Mesenchymal stem cell (in vitro differentiated cells and primary cell): ENCODE results near the gene BRCA1.
"Not testable (repeated sequence)": the region's sequence is repeated elsewhere in the genome, so short reads cannot be mapped to it uniquely, and the experiment has no call there.

Experiments
- DNase-seq: peaks from one replicate; pipeline ENCODE4 v3.0.0-alpha.2; 2013
- H2AFZ ChIP-seq: one replicate; pipeline ENCODE4 v1.6.1; 2013; ENCODE audit warnings: low read depth, mild to moderate bottlenecking, control low read depth, inconsistent platforms, low read length, moderate library complexity
- H2AK5ac ChIP-seq: 2 replicates; pipeline ENCODE4 v1.6.1; 2013; ENCODE audit warnings: low read length, moderate library complexity, mild to moderate bottlenecking, inconsistent platforms; ENCODE audit not compliant: severe bottlenecking
- H2BK120ac ChIP-seq: one replicate; pipeline ENCODE4 v1.6.1; 2013; ENCODE audit warnings: low read depth, mild to moderate bottlenecking, inconsistent platforms, low read length, moderate library complexity
- H2BK12ac ChIP-seq, 2 experiments: one replicate each; pipeline ENCODE4 v1.6.1; 2013; ENCODE audit warnings: inconsistent platforms in 2 of 2, low read length in 2 of 2, mild to moderate bottlenecking in 2 of 2, moderate library complexity in 2 of 2, control low read depth in 1 of 2
- H2BK15ac ChIP-seq: one replicate; pipeline ENCODE4 v1.6.1; 2013; ENCODE audit warnings: mild to moderate bottlenecking, low read depth, inconsistent platforms; ENCODE audit not compliant: poor library complexity, severe bottlenecking
- H2BK5ac ChIP-seq: 2 replicates; pipeline ENCODE4 v1.6.1; 2013; ENCODE audit warnings: low read depth, mild to moderate bottlenecking, low read length, control low read depth, inconsistent platforms; ENCODE audit not compliant: poor library complexity, severe bottlenecking
- H3K14ac ChIP-seq, 2 experiments: one replicate each; pipeline ENCODE4 v1.6.1; 2013; ENCODE audit warnings: inconsistent platforms in 2 of 2, low read length in 2 of 2, control low read depth in 1 of 2, mild to moderate bottlenecking in 1 of 2, moderate library complexity in 1 of 2
- H3K18ac ChIP-seq, 2 experiments: one replicate each; pipeline ENCODE4 v1.6.1; 2013; ENCODE audit warnings: inconsistent platforms in 2 of 2, low read length in 2 of 2, control low read depth in 1 of 2, low read depth in 1 of 2, mild to moderate bottlenecking in 1 of 2
- H3K23ac ChIP-seq, 2 experiments: one replicate each; pipeline ENCODE4 v1.6.1; 2013; ENCODE audit warnings: inconsistent platforms in 2 of 2, low read length in 2 of 2, mild to moderate bottlenecking in 2 of 2, moderate library complexity in 2 of 2, control low read depth in 1 of 2
- H3K27ac ChIP-seq: 2 replicates; pipeline ENCODE4 v1.5.1; 2013; ENCODE audit warnings: mild to moderate bottlenecking, moderate library complexity, low read length, control low read depth, inconsistent platforms; ENCODE audit not compliant: poor library complexity, severe bottlenecking
- H3K27me3 ChIP-seq, 2 experiments: 2 replicates each; pipeline versions ENCODE4 v1.6.1 to v1.7.0; 2013; ENCODE audit warnings: low read length in 2 of 2, mild to moderate bottlenecking in 2 of 2, moderate library complexity in 2 of 2, control low read depth in 1 of 2, inconsistent platforms in 1 of 2; ENCODE audit not compliant: control insufficient read depth in 1 of 2, insufficient read depth in 1 of 2
- H3K36me3 ChIP-seq, 2 experiments: 2 replicates each; pipeline versions ENCODE4 v1.6.1 to v1.7.0; 2013; ENCODE audit warnings: low read length in 2 of 2, control low read depth in 1 of 2, inconsistent platforms in 1 of 2, low read depth in 1 of 2, mild to moderate bottlenecking in 1 of 2; ENCODE audit not compliant: insufficient read depth in 2 of 2, control insufficient read depth in 1 of 2
- H3K4ac ChIP-seq, 2 experiments: one replicate each; pipeline ENCODE4 v1.6.1; 2013; ENCODE audit warnings: inconsistent platforms in 2 of 2, low read length in 2 of 2, mild to moderate bottlenecking in 2 of 2, moderate library complexity in 2 of 2, control low read depth in 1 of 2, low read depth in 1 of 2
- H3K4me1 ChIP-seq: 2 replicates; pipeline ENCODE4 v1.6.1; 2013; ENCODE audit warnings: low read depth, low read length, control low read depth; ENCODE audit not compliant: control insufficient read depth, insufficient read depth
- H3K4me2 ChIP-seq: 2 replicates; pipeline ENCODE4 v1.6.1; 2013; ENCODE audit warnings: low read length, mild to moderate bottlenecking, inconsistent platforms; ENCODE audit not compliant: poor library complexity, severe bottlenecking
- H3K4me3 ChIP-seq, 2 experiments: 2 replicates each; pipeline versions ENCODE4 v1.5.1 to v1.7.0; 2013; ENCODE audit warnings: low read length in 2 of 2, mild to moderate bottlenecking in 2 of 2, control low read depth in 1 of 2, low read depth in 1 of 2; ENCODE audit not compliant: insufficient read depth in 1 of 2
- H3K79me1 ChIP-seq: replicated peaks from 2 replicates; pipeline ENCODE4 v1.6.1; 2013; ENCODE audit warnings: mild to moderate bottlenecking, control low read depth, low read length, inconsistent platforms; ENCODE audit not compliant: poor library complexity, severe bottlenecking
- H3K9ac ChIP-seq: 2 replicates; pipeline ENCODE4 v1.7.0; 2013; ENCODE audit warnings: mild to moderate bottlenecking, low read length, moderate library complexity
- H3K9me3 ChIP-seq: 2 replicates; pipeline ENCODE4 v1.7.0; 2013; ENCODE audit warnings: mild to moderate bottlenecking, low read length; ENCODE audit not compliant: control insufficient read depth
- H4K8ac ChIP-seq: one replicate; pipeline ENCODE4 v1.6.1; 2013; ENCODE audit warnings: inconsistent platforms, mild to moderate bottlenecking, low read length, moderate library complexity
- H4K91ac ChIP-seq: one replicate; pipeline ENCODE4 v1.6.1; 2013; ENCODE audit warnings: mild to moderate bottlenecking, low read length, inconsistent platforms
- WGBS: methylation state at CpG from one replicate; pipeline ENCODE4 v1.1.7; 2013; ENCODE audit warnings: mixed read lengths; 5-methylcytosine and 5-hydroxymethylcytosine counted together

Gene BRCA1

DNA sequence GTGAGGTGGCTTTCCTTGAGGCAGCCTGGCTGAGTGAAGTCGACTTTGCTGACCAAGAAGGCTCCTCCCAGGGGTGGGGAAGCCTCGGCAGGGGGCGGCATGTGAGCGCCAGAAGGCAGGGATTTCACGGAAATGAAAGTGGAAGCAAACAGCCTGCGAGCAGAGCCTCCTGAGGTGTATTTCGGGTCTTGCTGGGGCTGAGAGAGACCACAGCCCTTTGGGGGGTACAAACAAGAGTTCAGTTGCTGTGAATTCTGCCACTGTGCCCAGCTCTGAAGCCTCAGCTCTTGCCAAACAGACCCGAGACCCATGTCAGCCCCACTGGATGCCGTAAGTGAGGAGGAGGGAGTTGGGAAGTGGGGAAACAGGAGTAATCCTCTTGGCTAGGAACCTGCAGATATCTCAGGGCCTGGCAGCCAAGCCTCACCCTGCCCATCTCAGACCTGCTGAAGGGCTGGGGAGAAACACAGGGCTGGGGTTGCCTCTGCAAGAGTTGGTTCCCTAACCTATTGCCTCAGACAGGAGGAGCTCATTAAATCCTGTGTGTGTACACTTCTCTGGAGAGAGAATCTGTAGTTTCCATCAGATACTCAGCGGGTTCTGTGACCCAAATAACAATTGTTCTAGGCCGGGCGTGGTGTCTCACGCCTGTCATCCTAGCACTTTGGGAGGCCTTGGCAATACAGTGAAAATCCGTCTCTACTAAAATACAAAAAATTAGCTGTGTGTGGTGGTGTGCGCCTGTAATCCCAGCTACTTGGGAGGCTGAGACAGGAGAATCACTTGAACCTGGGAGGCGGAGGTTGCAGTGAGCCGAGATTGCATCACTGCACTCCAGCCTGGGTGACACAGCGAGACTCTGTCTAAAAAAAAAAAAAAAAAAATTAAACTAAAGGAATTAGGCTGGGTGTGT is 118.3 kb downstream of the BRCA1 start, which contains the start of gene IFI35:
Gene IFI35 (plus strand): TSS at position 146 of the 913 bp plus-strand sequence. CDS start 164 bp downstream, at position 310.
- H3K4me1 ChIP-seq: peaks cover 6% of the 10 kb centered on the region
- peak within 1 kb of the TSS; percentile 79 to 88 for H3K18ac ChIP-seq
- peak within 1 kb of the TSS; percentile 73 for H4K91ac ChIP-seq
- DNase-seq: peak; percentile 91
- no peak within 1 kb of the TSS for H2BK15ac ChIP-seq
- H2BK12ac ChIP-seq: peak within 1 kb of the TSS in 1 of 2 experiments; percentile 26
- peak within 1 kb of the TSS; percentile 85 for H3K4me2 ChIP-seq
- H3K36me3 ChIP-seq: peaks cover 27 to 40% of the 10 kb centered on the region in 2 experiments
- H2BK120ac ChIP-seq: no peak within 1 kb of the TSS
- H3K27ac ChIP-seq: peak within 1 kb of the TSS; percentile 93
- WGBS: 49% methylated on average over 16 of the region's 18 CpGs
- peak within 1 kb of the TSS; percentile 98 for H3K9ac ChIP-seq
- peak within 1 kb of the TSS; percentile 16 for H4K8ac ChIP-seq
- H3K79me1 ChIP-seq: peaks cover 3% of the 10 kb centered on the region
- H3K14ac ChIP-seq: peak within 1 kb of the TSS in 1 of 2 experiments; percentile 23
- no peak within 1 kb of the TSS for H2BK5ac ChIP-seq
- H3K9me3 ChIP-seq: no peaks in the 10 kb centered on the region
- no peaks in the 10 kb centered on the region for H3K27me3 ChIP-seq
- H2AFZ ChIP-seq: peak within 1 kb of the TSS; percentile 46
- H3K23ac ChIP-seq: peak within 1 kb of the TSS in 1 of 2 experiments; percentile 48
- peak within 1 kb of the TSS; percentile 9 for H2AK5ac ChIP-seq
- H3K4me3 ChIP-seq: peak within 1 kb of the TSS; percentile 60 to 96
- peak within 1 kb of the TSS; percentile 20 to 30 for H3K4ac ChIP-seq

DNA sequence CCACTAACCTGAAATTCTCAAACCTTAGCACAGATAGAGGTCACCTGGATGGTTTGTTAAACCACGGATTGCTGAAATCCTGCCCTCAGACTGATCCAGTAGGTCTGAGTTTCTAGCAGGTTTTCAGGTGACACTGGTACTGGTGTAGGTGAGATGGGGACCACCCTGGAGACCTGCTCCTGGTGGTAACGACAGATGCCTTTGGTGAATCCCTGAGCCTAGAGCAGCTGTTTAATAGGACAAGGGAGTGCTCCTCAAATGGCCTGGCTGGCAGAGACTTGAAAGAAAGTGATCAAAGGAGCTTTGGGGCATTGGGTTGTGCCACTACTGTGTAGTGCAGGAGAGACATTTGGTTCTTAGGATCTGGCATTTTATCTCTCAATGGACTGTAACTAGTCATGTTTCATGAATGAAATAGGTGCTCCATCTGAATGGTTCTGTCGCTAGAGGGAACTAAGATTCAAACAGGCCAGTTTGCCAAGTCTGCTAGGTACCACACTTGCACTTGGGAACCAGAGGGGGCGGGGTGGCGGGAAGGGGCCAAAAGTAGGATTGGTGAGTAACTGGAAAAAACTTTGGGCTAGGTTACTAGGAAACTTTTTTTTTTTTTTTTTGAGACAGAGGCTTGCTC is 121.5 kb downstream of the BRCA1 start:
- Histone ChIP-seq H3K4me2 (no peak overlapping the region), H2BK15ac (no peak overlapping the region), H2BK120ac (no peak overlapping the region), H2BK5ac (no peak overlapping the region), H3K9ac (peak overlapping the region; percentile 47), H2AK5ac (no peak overlapping the region), H3K4me1 (peaks cover 12% of the 10 kb centered on the region), H3K18ac (no peak overlapping the region), H2BK12ac (no peak overlapping the region), H3K14ac (no peak overlapping the region), H3K79me1 (no peaks in the 10 kb centered on the region), H3K27me3 (no peaks in the 10 kb centered on the region), H4K91ac (no peak overlapping the region), H3K23ac (no peak overlapping the region), H3K9me3 (no peaks in the 10 kb centered on the region), H3K4me3 (no peak overlapping the region), H3K36me3 (peaks cover 38 to 52% of the 10 kb centered on the region in 2 experiments), H4K8ac (no peak overlapping the region), H2AFZ (no peak overlapping the region), H3K4ac (no peak overlapping the region), H3K27ac (no peak overlapping the region)
- DNase-seq: no peak
- WGBS: 81% methylated on average over 5 of the region's 5 CpGs

DNA sequence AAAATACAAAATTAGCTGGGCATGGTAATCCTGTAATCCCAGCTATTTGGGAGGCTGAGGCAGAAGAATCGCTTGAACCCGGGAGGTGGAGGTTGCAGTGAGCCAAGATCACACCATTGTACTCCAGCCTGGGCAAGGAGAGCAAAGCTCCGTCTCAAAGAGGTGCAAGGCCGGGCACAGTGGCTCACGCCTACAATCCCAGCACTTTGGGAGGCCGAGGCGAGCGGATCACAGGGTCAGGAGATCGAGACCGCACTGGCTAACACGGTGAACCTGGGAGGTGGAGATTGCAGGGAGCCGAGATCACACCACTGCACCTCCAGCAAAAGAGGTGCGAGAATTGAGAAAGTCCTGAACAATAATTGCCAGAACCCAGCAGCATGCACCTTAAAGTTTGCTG is 124.3 kb downstream of the BRCA1 start:
- peaks cover 38 to 52% of the 10 kb centered on the region in 2 experiments for H3K36me3 ChIP-seq
- H2BK5ac ChIP-seq, H3K18ac ChIP-seq, H2AK5ac ChIP-seq, H3K4me2 ChIP-seq, H2BK120ac ChIP-seq, H4K91ac ChIP-seq, H3K4ac ChIP-seq, H3K79me1 ChIP-seq, H2AFZ ChIP-seq, H3K9me3 ChIP-seq, H3K14ac ChIP-seq, H2BK12ac ChIP-seq, DNase-seq, H4K8ac ChIP-seq, H2BK15ac ChIP-seq, H3K27ac ChIP-seq, H3K23ac ChIP-seq, H3K27me3 ChIP-seq, H3K4me3 ChIP-seq: not testable (repeated sequence)
- WGBS: 98% methylated on average over 13 of the region's 13 CpGs
- peaks cover 12% of the 10 kb centered on the region for H3K4me1 ChIP-seq
- peak overlapping the region; percentile 43 for H3K9ac ChIP-seq

- Histone ChIP-seq H4K8ac (no peak overlapping the region), H3K4me3 (peak overlapping the region; percentile 89 to 99), H3K27me3 (no peaks in the 10 kb centered on the region), H3K4me2 (peak overlapping the region; percentile 82), H3K9ac (peak overlapping the region; percentile 100), H2BK12ac (peak overlapping the region in 1 of 2 experiments; percentile 49), H3K27ac (peak overlapping the region; percentile 95), H3K4ac (peak overlapping the region; percentile 85 to 90), H3K79me1 (no peaks in the 10 kb centered on the region), H3K18ac (peak overlapping the region; percentile 97 to 98), H2BK15ac (no peak overlapping the region), H3K23ac (no peak overlapping the region), H2BK5ac (no peak overlapping the region), H2AFZ (no peak overlapping the region), H4K91ac (no peak overlapping the region), H3K4me1 (peaks cover 10% of the 10 kb centered on the region), H2BK120ac (no peak overlapping the region), H3K9me3 (no peaks in the 10 kb centered on the region), H3K14ac (no peak overlapping the region), H2AK5ac (no peak overlapping the region), H3K36me3 (peaks cover 33 to 55% of the 10 kb centered on the region in 2 experiments)
- no peak for DNase-seq
- WGBS: 4% methylated on average over 6 of the region's 10 CpGs
Measured at GRCh38 chr17:42999003-42999525, 126.1 kb downstream of the BRCA1 start.
